CD4-positive, alpha-beta memory T cell (primary cell): ENCODE results near the gene NPC2. TPM values are rescaled to one million over a fixed set of nuclear protein-coding genes. Genes with fewer than 3 reads are reported as not detected.

Experiments used
- CTCF ChIA-PET: fragments of 350-600 bp; sonication (Branson Sonifier 250); formaldehyde crosslinking; loops from one replicate; lab custom pipeline; 2021; ENCODE audit warnings: inconsistent platforms; ENCODE audit not compliant: partially characterized antibody; lab: Charles Lee
- POLR2A ChIA-PET: fragments of 350-600 bp; sonication (Branson Sonifier 250); formaldehyde crosslinking; loops from one replicate; lab custom pipeline; 2021; ENCODE audit not compliant: partially characterized antibody; lab: Charles Lee
- DNase-seq, 5 donors: peaks; one replicate each; pipeline versions ENCODE4 v3.0.0 to v3.0.0-alpha.2; 2020 to 2022; ENCODE audit warnings: mixed read lengths in 1 of 5
- H3K27ac ChIP-seq: one replicate; pipeline ENCODE4 v1.7.0; 2013; ENCODE audit warnings: low read depth, low read length
- H3K27me3 ChIP-seq: 2 replicates; pipeline ENCODE4 v1.7.0; 2013; ENCODE audit warnings: mild to moderate bottlenecking, low read length, moderate library complexity; ENCODE audit not compliant: insufficient read depth
- H3K36me3 ChIP-seq: 2 replicates; pipeline ENCODE4 v1.7.0; 2013; ENCODE audit warnings: mild to moderate bottlenecking, low read length, moderate library complexity; ENCODE audit not compliant: insufficient read depth
- H3K4me1 ChIP-seq: 2 replicates; pipeline ENCODE4 v1.7.0; 2013; ENCODE audit warnings: mild to moderate bottlenecking, low read length, moderate library complexity; ENCODE audit not compliant: insufficient read depth
- H3K4me3 ChIP-seq, 2 donors: one replicate each; pipeline ENCODE4 v1.7.0; 2013; ENCODE audit warnings: low read length in 2 of 2, mild to moderate bottlenecking in 1 of 2
- H3K9me3 ChIP-seq, 2 donors: one replicate each; pipeline ENCODE4 v1.7.0; 2013; ENCODE audit warnings: low read length in 2 of 2, control low read depth in 1 of 2; ENCODE audit not compliant: control insufficient read depth in 1 of 2
- H3K27ac Mint-ChIP-seq, 7 donors: one replicate each; pipeline ENCODE4 v1.8.0; 2020 to 2021; ENCODE audit warnings: mixed read lengths in 7 of 7, mild to moderate bottlenecking in 6 of 7, inconsistent platforms in 3 of 7, moderate library complexity in 3 of 7
- H3K27me3 Mint-ChIP-seq, 2 donors: one replicate each; pipeline ENCODE4 v1.8.0; 2020 to 2021; ENCODE audit warnings: mixed read lengths in 2 of 2
- H3K36me3 Mint-ChIP-seq, 2 donors: one replicate each; pipeline ENCODE4 v1.8.0; 2020 to 2021; ENCODE audit warnings: mixed read lengths in 2 of 2, inconsistent platforms in 1 of 2, mild to moderate bottlenecking in 1 of 2
- H3K4me1 Mint-ChIP-seq, 4 donors: one replicate each; pipeline ENCODE4 v1.8.0; 2020 to 2021; ENCODE audit warnings: mixed read lengths in 4 of 4, mild to moderate bottlenecking in 1 of 4
- H3K4me3 Mint-ChIP-seq, 8 donors: one replicate each; pipeline ENCODE4 v1.8.0; 2020 to 2021; ENCODE audit warnings: mixed read lengths in 8 of 8, mild to moderate bottlenecking in 7 of 8, moderate library complexity in 6 of 8, inconsistent platforms in 3 of 8
- H3K9me3 Mint-ChIP-seq, 8 donors: one replicate each; pipeline ENCODE4 v1.8.0; 2020 to 2021; ENCODE audit warnings: mixed read lengths in 8 of 8, mild to moderate bottlenecking in 5 of 8, inconsistent platforms in 3 of 8, moderate library complexity in 1 of 8
- intact Hi-C: fragments of 100-400 bp; cut with micrococcal nuclease; formaldehyde crosslinking; loops from one replicate; pipeline ENCODE4 v1.15.1; 2023
- polyA plus RNA-seq, 2 donors: library from polyadenylated mRNA; unstranded; fragments of 300-500 nt; fragmentation: Illumina TruSeq; gene quantifications; one replicate each; pipeline ENCODE4 v1.2.3, GENCODE V29; 2021
- total RNA-seq, 2 experiments: library from RNA; stranded (reverse); gene quantifications; one replicate each; pipeline ENCODE4 v1.2.3, GENCODE V29; 2021

The NPC2 gene
- total and polyA plus RNA-seq, 4 experiments from 2014 or later, result 50.9 to 89.9 (median 68.8) TPM

DNA sequence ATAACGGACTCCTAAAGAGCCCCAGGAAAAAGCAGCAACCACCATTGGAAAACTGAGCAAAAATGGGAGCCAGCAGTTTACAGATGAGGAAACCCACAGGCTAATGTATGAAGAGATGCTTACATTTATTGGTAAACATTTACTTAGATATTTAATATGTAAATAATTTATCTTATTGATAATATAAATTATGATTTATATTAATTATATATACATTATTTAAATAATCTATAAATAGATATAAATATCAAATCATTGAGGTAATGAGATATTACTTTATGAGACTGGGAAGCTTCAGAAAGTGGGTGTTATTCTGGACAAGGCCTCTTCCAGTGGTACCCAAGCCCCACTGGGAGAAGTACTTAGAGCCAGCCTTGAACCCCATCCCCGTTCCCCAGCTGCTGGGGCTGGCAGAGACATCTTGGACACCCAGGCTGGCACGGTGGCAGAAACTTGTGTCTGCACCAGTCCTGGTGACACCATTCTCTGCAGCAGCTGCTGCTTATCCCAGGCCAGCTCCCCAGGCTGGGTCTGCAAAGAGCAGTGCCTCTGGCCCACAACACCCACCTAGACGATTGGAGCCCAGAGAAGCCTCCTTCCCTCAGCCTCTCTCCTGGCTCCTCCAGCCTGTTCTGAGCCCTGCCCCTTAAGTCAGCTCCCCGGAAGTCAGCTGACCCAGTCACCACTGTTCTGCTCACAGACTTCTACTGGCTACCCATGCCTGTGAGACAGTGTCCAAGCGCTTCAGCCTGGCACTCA is 26.4 kb upstream of the NPC2 start:
- Histone ChIP-seq H3K27ac (no peak overlapping the region), H3K9me3 (no peaks in the 10 kb centered on the region), H3K27me3 (no peaks in the 10 kb centered on the region), H3K36me3 (no peaks in the 10 kb centered on the region), H3K4me1 (peaks cover 4% of the 10 kb centered on the region), H3K4me3 (no peak overlapping the region)
- H3K4me3 Mint-ChIP-seq, result no peak overlapping the region
- H3K36me3 Mint-ChIP-seq, result no peaks in the 10 kb centered on the region
- DNase-seq, result no peak
- ChIA-PET CTCF (no interaction called here), POLR2A (no interaction called here)
- H3K27ac Mint-ChIP-seq, result no peak overlapping the region
- intact Hi-C loops, result no loop called here
- no peaks in the 10 kb centered on the region for H3K9me3 Mint-ChIP-seq
- H3K4me1 Mint-ChIP-seq, result peaks cover 0 to 11% (median 5%) of the 10 kb centered on the region in 4 donors
- peaks cover 0 to 6% of the 10 kb centered on the region in 2 donors for H3K27me3 Mint-ChIP-seq

DNA sequence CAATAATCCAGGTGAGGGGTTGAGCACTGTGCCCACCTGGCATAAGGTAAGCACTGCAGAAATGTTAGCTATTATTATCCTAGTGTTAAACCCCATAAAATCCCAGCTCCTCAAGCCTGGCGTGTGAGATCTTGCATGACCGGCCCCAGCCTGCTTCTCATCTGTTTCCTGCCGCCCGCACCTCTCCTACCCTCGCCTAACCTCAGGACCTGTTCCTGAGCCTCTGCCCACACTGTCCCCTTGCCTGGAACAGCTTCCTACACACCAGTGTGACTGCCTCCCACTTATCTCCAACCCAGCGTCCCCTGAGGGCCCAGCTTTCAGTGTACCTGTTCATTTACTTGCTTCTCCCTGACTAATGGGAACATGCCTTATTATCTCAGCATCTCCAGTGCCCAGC is 25.1 kb upstream of the NPC2 start:
- POLR2A ChIA-PET, result interaction anchor here (0.7 kb wide), 1 partner anchor 25 kb away, joined by 3 read pairs; the partner anchor contains the start of genes ISCA2 and NPC2
- intact Hi-C loops, result no loop called here

DNA sequence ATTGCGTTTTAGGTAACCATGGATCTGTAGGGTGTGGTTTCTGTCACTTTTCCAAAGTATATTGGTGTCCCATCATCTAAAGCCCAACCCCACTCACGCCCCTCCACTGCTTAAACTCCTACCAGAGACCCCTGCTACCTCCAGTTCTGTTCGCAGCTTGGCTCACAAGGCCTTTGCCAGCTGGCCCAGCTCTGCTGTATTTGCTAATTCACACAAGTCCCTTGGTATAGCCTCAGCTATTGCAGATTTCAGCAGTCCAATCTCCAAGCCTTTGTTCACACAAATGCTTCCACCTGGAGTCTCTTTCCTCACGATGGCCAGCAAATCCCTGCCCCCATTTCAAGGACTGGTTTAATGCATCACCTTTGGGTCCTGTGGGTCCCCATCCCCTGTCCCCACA is 24.6 kb upstream of the NPC2 start:
- DNase-seq, result no peak
- ChIA-PET CTCF (interaction anchor here (1.0 kb wide), 1 partner anchor 9 kb away, joined by 3 read pairs; no protein-coding TSS in a partner anchor), POLR2A (interaction anchor here (0.7 kb wide), 1 partner anchor 24 kb away, joined by 3 read pairs; the partner anchor contains the start of genes ISCA2 and NPC2)
- H3K4me1 Mint-ChIP-seq, result peaks cover 0 to 19% (median 11%) of the 10 kb centered on the region in 4 donors
- Histone ChIP-seq H3K36me3 (no peaks in the 10 kb centered on the region), H3K4me3 (no peak overlapping the region), H3K9me3 (no peaks in the 10 kb centered on the region), H3K4me1 (peaks cover 8% of the 10 kb centered on the region), H3K27ac (no peak overlapping the region), H3K27me3 (no peaks in the 10 kb centered on the region)
- intact Hi-C loops, result no loop called here
- no peaks in the 10 kb centered on the region for H3K9me3 Mint-ChIP-seq
- H3K4me3 Mint-ChIP-seq, result no peak overlapping the region
- no peak overlapping the region for H3K27ac Mint-ChIP-seq
- no peaks in the 10 kb centered on the region for H3K36me3 Mint-ChIP-seq
- H3K27me3 Mint-ChIP-seq, result peaks cover 0 to 8% of the 10 kb centered on the region in 2 donors

More for the DNA sequence above, 25.1 kb upstream of the NPC2 start:
- Mint-ChIP-seq H3K36me3 (no peaks in the 10 kb centered on the region), H3K4me1 (peaks cover 0 to 19% (median 11%) of the 10 kb centered on the region in 4 donors), H3K27me3 (peaks cover 0 to 5% of the 10 kb centered on the region in 2 donors), H3K27ac (no peak overlapping the region), H3K9me3 (no peaks in the 10 kb centered on the region), H3K4me3 (no peak overlapping the region)
- Histone ChIP-seq H3K27ac (no peak overlapping the region), H3K9me3 (no peaks in the 10 kb centered on the region), H3K36me3 (no peaks in the 10 kb centered on the region), H3K4me1 (peaks cover 8% of the 10 kb centered on the region), H3K27me3 (no peaks in the 10 kb centered on the region), H3K4me3 (no peak overlapping the region)
- no peak for DNase-seq
- CTCF ChIA-PET, result interaction anchor here (1.0 kb wide), 1 partner anchor 8 kb away, joined by 3 read pairs; no protein-coding TSS in a partner anchor

DNA sequence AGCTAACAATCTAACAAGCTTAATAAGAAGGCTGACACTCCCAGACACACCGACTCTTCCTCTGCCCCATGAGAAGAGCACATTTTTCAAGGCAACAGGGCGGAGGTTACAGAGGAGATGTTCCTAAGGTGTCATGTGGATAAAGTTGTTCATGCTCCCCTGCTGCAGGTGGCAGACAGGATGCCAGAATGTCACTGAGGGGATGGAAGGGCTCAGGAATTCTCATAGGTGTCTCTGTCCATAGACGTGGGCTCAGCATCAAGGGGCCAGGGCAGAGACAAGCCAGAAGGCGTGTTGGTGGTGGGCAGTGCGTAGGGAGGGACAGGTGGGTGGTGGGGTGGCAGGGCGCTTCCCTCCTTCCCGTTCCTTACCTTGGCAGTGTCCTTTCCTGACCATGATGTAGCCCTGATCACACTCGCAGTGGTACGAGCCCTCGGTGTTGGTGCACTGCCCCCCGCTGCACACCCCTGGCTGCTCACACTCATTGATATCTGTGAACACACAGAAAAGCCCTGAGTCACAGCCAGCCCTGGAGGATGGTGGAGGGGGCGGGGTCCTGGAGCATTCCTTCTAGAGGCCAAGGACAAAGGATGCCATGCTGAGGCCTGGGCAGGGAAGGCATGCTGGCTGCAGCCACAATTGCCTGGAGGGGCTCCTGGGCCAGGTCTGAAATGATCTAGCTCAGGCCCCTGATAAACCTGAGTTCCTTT is 23.5 kb upstream of the NPC2 start:
- Histone ChIP-seq H3K4me3 (no peak overlapping the region), H3K27ac (no peak overlapping the region), H3K4me1 (peaks cover 8% of the 10 kb centered on the region), H3K27me3 (no peaks in the 10 kb centered on the region), H3K9me3 (no peaks in the 10 kb centered on the region), H3K36me3 (no peaks in the 10 kb centered on the region)
- H3K27me3 Mint-ChIP-seq, result peaks cover 0 to 14% of the 10 kb centered on the region in 2 donors
- H3K4me3 Mint-ChIP-seq, result no peak overlapping the region
- CTCF ChIA-PET, result no interaction called here
- POLR2A ChIA-PET, result no interaction called here
- no peak overlapping the region for H3K27ac Mint-ChIP-seq
- no peaks in the 10 kb centered on the region for H3K36me3 Mint-ChIP-seq
- peaks cover 0 to 19% (median 11%) of the 10 kb centered on the region in 4 donors for H3K4me1 Mint-ChIP-seq
- intact Hi-C loops, result no loop called here
- DNase-seq, result no peak
- no peaks in the 10 kb centered on the region for H3K9me3 Mint-ChIP-seq

DNA sequence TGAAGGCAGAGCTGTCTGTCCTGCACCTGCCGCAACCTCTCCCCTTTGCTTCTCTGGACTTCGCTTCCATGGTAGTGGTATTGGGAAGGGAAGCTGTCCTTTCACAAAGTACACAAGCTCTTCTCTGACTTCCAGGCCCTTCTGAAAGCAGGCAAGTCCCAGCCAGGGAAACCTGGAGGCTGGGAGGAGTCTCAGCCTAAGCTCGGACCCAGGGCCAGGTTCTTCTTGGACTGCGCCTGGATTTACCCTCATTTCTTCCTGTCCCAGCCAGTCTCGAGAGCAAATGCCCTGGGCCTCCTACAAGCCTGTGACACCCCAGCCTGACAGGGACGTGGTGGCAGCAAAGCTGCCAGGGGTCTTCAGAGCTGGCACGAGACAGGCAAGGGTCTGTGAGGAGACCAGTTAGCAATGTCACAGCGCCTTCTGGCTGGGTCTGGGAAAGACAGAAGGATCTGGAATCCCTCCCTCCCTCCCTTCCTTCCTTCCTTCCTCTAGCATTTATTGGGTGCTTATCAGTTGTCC is 22.8 kb upstream of the NPC2 start:
- Histone ChIP-seq H3K27me3 (no peaks in the 10 kb centered on the region), H3K27ac (no peak overlapping the region), H3K36me3 (no peaks in the 10 kb centered on the region), H3K4me1 (peaks cover 8% of the 10 kb centered on the region), H3K9me3 (no peaks in the 10 kb centered on the region), H3K4me3 (no peak overlapping the region)
- H3K4me3 Mint-ChIP-seq, result peak overlapping the region in 1 of 8 donors; percentile 54
- no peak for DNase-seq
- H3K27me3 Mint-ChIP-seq, result peaks cover 0 to 14% of the 10 kb centered on the region in 2 donors
- H3K27ac Mint-ChIP-seq, result no peak overlapping the region
- intact Hi-C loops, result no loop called here
- no peaks in the 10 kb centered on the region for H3K9me3 Mint-ChIP-seq
- CTCF ChIA-PET, result no interaction called here
- POLR2A ChIA-PET, result no interaction called here
- no peaks in the 10 kb centered on the region for H3K36me3 Mint-ChIP-seq
- H3K4me1 Mint-ChIP-seq, result peaks cover 0 to 19% (median 11%) of the 10 kb centered on the region in 4 donors

DNA sequence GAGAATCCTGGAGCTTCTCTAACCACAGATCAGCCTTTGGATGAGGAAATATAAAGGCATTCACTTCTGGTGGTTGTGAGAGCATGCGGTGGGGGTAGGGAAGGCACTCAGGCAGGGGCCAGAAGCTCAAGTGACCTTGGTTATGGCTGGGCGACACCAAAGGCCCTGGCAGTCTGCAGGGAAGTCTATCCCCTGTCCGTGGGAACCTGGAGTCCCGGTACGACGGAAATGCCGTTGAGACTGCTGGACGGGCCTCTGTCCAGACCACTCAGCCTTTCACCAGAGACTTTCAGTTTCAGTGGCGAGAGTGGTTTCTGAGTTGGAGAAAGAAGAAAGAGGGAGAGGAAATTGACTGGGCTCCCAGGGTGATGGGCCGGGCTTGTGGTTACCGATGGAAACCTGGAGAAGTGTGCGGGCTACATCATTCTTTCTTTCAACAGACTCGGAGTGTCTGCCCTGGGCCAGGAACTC is 21.4 kb upstream of the NPC2 start:
- no peak for DNase-seq
- ChIA-PET CTCF (no interaction called here), POLR2A (no interaction called here)
- H3K27ac Mint-ChIP-seq, result peak overlapping the region in 1 of 7 donors; percentile 8
- no peaks in the 10 kb centered on the region for H3K36me3 ChIP-seq
- no peak overlapping the region for H3K27ac ChIP-seq
- peaks cover 8% of the 10 kb centered on the region for H3K4me1 ChIP-seq
- H3K4me1 Mint-ChIP-seq, result peaks cover 0 to 19% (median 11%) of the 10 kb centered on the region in 4 donors
- H3K4me3 ChIP-seq, result no peak overlapping the region
- H3K9me3 Mint-ChIP-seq, result peaks cover 0 to 2% (median 0%) of the 10 kb centered on the region in 8 donors
- no peaks in the 10 kb centered on the region for H3K9me3 ChIP-seq
- H3K36me3 Mint-ChIP-seq, result no peaks in the 10 kb centered on the region
- peak overlapping the region in 6 of 8 donors; percentile 6 to 68 (median 31) for H3K4me3 Mint-ChIP-seq
- no peaks in the 10 kb centered on the region for H3K27me3 ChIP-seq
- intact Hi-C loops, result no loop called here
- H3K27me3 Mint-ChIP-seq, result peaks cover 0 to 18% of the 10 kb centered on the region in 2 donors
